Adipose tissue (tissue), 3 donors: ENCODE results near the gene SAMD3. TPM values are rescaled to one million over a fixed set of nuclear protein-coding genes. Genes with fewer than 3 reads are reported as not detected.
"Not testable (repeated sequence)": the region's sequence is repeated elsewhere in the genome, so short reads cannot be mapped to it uniquely, and the experiment has no call there.

Source experiments
- H3K27ac ChIP-seq: one replicate; pipeline ENCODE4 v1.5.1; 2013; ENCODE audit warnings: low read depth, low read length
- WGBS, 3 donors: extraction: QIAGEN DNeasy Blood & Tissue Kit; methylation state at CpG; one replicate each; pipeline ENCODE4 v1.1.7; 2013; 5-methylcytosine and 5-hydroxymethylcytosine counted together
- polyA plus RNA-seq, 3 donors: library from polyadenylated mRNA; stranded (reverse); fragments of 200-250 nt; gene quantifications; one replicate each; pipeline ENCODE4 v1.2.3, GENCODE V29; 2013
- donor health status: healthy with polysubstance abuse.
- donor health status: Bipolar disorder and iron deficiency.
- donor health status: healthy.

The SAMD3 gene
- polyA plus RNA-seq, result under 1 TPM in 2 of 3 donors, not detected in 1; 0.49 to 0.76 TPM

DNA sequence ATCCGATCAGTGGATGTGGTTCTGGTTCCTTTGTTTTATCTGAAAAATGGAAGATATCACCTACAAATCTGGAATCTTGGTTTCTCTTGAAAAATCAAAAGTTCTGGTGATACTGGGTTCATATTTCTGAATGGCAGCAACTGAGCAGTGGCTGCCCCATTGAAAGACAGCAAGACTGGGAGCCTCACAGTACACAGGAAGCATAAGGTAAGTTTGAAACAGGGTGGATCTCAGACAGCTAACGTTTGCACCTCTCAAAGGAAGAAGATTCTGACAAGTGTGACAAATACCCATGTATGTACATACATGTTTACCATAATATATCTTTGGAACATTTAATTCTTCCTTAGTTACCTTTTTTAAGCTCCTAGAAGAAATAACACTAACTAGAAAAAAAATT is at the start of gene SAMD3:
SAMD3 (minus strand) TSS at position 177 of the 400 bp plus-strand sequence. CDS start 7,678 bp downstream, outside the sequence.
- 52 to 64% (median 63%) methylated on average over 2 of the region's 2 CpGs for WGBS, 3 donors
- no peak within 1 kb of the TSS for H3K27ac ChIP-seq

- WGBS, 3 donors, result 85 to 90% (median 86%) methylated on average over 3 of the region's 3 CpGs
These were observed 47.4 kb upstream of the SAMD3 start for GRCh38 chr6:130269969-130270635.

GRCh38 chr6:130265553-130265952 is 42.8 kb upstream of the SAMD3 start:
- 59 to 83% (median 81%) methylated on average over 2 of the region's 2 CpGs for WGBS, 3 donors
- H3K27ac ChIP-seq, result not testable (repeated sequence)

More at GRCh38 chr6:130269969-130270635, 47.4 kb upstream of the SAMD3 start:
- H3K27ac ChIP-seq, result no peak overlapping the region

DNA sequence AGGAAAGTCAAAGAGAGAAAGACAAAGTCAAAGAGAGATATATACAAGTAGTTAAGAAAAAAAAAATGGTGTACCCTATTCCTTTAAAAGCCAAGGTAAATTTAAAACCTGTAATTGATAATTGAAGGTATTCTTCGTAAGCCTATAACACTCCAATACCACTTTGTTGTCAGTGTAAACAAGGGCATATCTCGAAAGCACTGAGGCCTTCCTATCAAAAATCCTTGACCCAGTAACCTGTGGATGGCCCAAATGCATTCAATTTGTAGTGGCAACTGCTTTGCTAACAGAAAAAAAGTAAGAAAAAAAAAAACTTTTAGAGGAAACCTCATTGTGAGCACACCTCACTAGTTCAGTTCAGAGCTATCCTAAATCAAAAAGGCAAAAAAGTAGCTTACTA is 39.3 kb upstream of the SAMD3 start:
- H3K27ac ChIP-seq, result no peak overlapping the region
- 40 to 91% (median 88%) methylated on average over 2 of the region's 2 CpGs for WGBS, 3 donors

- 80 to 87% (median 80%) methylated on average over 3 of the region's 3 CpGs for WGBS, 3 donors
- H3K27ac ChIP-seq, result not testable (repeated sequence)
These were observed 38.8 kb upstream of the SAMD3 start for GRCh38 chr6:130261558-130261957.

DNA sequence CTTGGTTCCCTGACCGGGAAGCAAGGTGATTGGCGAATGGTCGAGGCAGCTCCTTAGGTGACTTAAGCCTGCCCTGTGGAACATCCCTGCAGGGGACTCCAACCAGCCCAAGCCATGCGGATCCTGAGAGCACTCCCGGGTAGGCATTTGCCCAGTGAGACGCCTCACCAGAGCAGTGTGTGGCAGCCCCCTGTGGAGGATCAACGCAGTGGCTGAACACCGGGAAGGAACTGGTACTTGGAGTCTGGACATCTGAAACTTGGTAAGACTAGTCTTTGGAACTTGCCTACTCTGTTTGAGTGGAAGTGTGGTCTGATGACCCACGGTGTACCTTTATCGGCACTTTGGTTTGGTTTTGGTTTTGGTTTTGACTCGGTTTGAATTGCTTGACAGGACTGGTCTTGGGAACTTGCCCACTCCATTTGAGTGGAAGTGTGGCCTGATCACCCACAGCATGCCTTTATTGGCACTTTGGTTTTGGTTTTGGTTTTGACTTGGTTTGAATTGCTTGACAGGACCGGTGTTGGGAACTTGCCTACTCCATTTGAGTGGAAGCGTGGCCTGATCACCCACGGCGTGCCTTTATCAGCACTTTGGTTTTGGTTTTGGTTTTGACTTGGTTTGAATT is 38.0 kb upstream of the SAMD3 start:
- 80 to 91% (median 84%) methylated on average over 15 of the region's 15 CpGs for whole genome bisulfite sequencing, 3 donors
- H3K27ac ChIP-seq, result not testable (repeated sequence)

GRCh38 chr6:130260050-130260462 is 37.3 kb upstream of the SAMD3 start:
- not testable (repeated sequence) for H3K27ac ChIP-seq
- 66 to 75% (median 73%) methylated on average over 4 of the region's 4 CpGs for WGBS, 3 donors

DNA sequence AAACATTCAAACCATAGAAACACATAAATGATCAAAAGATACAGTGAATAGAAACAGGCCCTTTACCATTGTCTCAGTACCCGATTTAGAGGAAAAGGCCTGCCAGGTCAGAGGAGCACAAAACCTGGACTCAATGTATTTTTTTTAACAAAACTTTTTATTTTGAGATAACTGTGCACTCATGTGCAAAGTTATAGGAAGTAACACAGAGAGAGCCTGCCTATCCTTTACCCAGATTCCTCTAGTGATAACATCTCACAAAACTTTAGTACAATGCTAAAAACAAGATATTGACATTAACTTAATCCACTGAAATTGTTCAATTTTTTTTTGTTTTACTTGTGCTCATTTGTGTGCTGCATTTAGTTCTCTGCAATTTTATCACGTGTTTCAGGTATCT is 36.8 kb upstream of the SAMD3 start:
- no peak overlapping the region for H3K27ac ChIP-seq
- 79 to 82% (median 81%) methylated on average over 2 of the region's 2 CpGs for WGBS, 3 donors

DNA sequence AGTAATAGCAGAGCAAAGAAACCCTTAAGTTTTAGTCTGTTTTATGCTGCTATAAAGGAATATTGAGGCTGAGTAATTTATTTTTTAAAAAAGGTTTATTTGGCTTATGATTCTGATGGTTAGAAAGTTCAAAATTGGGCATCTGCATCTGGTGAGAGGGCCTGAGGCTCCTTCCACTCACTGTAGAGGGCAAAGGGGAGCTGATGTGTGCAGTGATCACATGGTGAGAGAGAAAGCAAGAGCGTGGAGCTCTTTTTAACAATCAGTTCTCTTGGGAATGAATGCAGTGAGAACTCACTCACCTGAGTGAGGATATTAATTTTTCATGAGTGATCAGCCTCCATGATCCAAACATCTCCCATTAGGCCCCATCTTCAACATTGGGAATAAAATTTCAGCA is 36.4 kb upstream of the SAMD3 start:
- WGBS, 3 donors, result 80 to 90% (median 85%) methylated on average over 1 of the region's 1 CpG
- no peak overlapping the region for H3K27ac ChIP-seq

GRCh38 chr6:130252527-130253237 is 29.9 kb upstream of the SAMD3 start:
- no peak overlapping the region for H3K27ac ChIP-seq
- WGBS, 3 donors, result 33 to 75% (median 67%) methylated on average over 9 of the region's 9 CpGs

- whole genome bisulfite sequencing, 3 donors, result 76 to 91% (median 84%) methylated on average over 2 of the region's 2 CpGs
These were observed 22.5 kb upstream of the SAMD3 start for GRCh38 chr6:130245267-130245666.

DNA sequence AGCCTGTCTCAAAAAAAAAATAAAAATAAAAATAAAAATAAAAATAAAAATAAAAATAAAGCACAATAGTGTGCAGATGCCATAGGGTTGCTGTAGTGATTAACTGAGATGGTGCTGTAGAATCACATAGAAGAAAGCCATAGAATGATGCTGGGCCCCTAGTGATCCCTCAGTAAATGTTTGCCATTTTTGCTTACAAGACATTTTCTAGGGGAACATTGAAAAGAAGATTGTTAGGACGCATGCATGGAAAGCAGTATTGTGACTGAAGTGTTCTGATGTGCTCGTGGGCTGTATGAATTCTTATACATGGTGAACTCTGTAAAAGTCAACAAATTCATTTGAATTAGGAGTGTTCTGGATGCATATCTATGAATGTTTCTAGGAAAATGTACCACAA is 22.0 kb upstream of the SAMD3 start:
- no peak overlapping the region for H3K27ac ChIP-seq
- WGBS, 3 donors, result 83 to 94% (median 90%) methylated on average over 2 of the region's 2 CpGs

More at GRCh38 chr6:130245267-130245666, 22.5 kb upstream of the SAMD3 start:
- no peak overlapping the region for H3K27ac ChIP-seq

GRCh38 chr6:130240232-130240631 is 17.5 kb upstream of the SAMD3 start:
- no peak overlapping the region for H3K27ac ChIP-seq
- WGBS, 3 donors, result 46 to 65% (median 63%) methylated on average over 4 of the region's 4 CpGs

DNA sequence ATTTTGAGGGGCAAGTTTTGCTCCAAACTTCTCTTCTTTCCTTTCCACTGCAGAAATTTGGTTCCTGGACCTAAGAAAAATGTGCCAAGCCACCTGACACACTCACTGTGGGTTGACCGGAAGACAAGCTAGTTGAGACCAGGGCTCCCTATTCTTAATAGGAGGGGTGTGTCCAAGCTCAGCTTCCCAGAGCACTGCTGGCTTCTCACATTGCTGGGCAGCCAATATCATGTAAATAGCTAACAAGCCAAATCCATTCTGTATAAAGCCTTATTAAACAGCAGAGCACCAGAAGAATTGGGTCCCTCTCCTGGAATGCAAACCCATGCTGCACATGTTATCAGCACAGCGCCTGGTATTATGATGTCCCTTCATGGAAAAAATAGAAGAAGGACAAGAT is 17.0 kb upstream of the SAMD3 start:
- whole genome bisulfite sequencing, 3 donors, result 85 to 87% (median 86%) methylated on average over 2 of the region's 2 CpGs
- no peak overlapping the region for H3K27ac ChIP-seq

DNA sequence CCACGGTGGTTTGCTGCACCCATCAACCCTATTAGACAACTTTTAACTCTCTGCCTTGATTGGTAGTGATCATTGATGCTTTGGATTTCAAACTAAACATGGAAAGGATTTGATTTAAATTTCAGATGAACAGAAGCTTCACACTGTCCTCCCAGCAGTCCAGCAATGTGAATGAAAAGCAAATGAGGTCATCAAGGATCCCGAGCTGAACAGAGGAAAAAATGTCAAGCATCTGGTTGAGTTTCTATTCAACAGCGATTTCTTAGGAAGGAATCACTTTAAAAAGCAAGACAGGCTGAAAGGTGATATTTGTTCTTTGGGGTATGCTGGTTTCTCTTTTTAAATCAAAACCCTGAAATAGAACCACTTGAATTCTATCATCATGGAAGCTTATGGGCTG is 10.6 kb upstream of the SAMD3 start:
- WGBS, 3 donors, result 39 to 66% (median 58%) methylated on average over 3 of the region's 3 CpGs
- H3K27ac ChIP-seq, result no peak overlapping the region

DNA sequence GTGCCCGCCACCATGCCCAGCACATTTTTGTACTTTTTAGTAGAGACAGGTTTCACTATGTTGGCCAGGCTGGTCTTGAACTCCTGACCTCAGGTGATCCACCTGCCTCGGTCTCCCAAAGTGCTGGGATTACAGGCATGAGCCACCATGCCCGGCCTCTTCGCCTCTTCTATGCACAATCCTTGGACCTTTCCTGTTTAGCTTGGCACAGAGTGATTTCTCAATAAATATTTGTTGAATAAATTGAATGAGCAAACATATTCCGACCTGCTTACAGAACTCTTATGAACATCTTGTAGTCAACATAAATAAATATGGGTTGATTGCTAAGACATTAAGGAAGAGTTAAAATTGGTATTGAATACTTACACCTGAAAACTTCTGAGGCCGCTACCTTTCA is 7.8 kb upstream of the SAMD3 start:
- 71 to 92% (median 92%) methylated on average over 6 of the region's 6 CpGs for WGBS, 3 donors
- H3K27ac ChIP-seq, result not testable (repeated sequence)

- 57 to 81% (median 59%) methylated on average over 4 of the region's 4 CpGs for WGBS, 3 donors
- no peak overlapping the region for H3K27ac ChIP-seq
These were observed 6.9 kb upstream of the SAMD3 start for GRCh38 chr6:130229645-130230044.

- no peak overlapping the region for H3K27ac ChIP-seq
These were observed 757 bp upstream of the SAMD3 start for GRCh38 chr6:130223508-130223907.

GRCh38 chr6:130218134-130218533 is 4.6 kb downstream of the SAMD3 start:
- WGBS, 3 donors, result 68 to 78% (median 71%) methylated on average over 8 of the region's 8 CpGs
- H3K27ac ChIP-seq, result no peak overlapping the region

More at GRCh38 chr6:130223508-130223907, 757 bp upstream of the SAMD3 start:
- whole genome bisulfite sequencing, 3 donors, result 76 to 84% (median 81%) methylated on average over 5 of the region's 5 CpGs
